WERI-Rb-1 (cell line): Measurements from ENCODE around the gene PARD3B.

ENCODE experiments used
- DNase-seq: peaks from one replicate; pipeline ENCODE4 v3.0.0-alpha.2; 2020
- H3K27ac ChIP-seq: fragments of 250-450 bp; sonication (Bioruptor Pico); 2 replicates; pipeline ENCODE4 v1.5.1; 2020; ENCODE audit warnings: mild to moderate bottlenecking, moderate library complexity
- H3K27me3 ChIP-seq: fragments of 250-450 bp; sonication (Bioruptor Pico); 2 replicates; pipeline ENCODE4 v1.5.1; 2021; ENCODE audit warnings: mild to moderate bottlenecking, low read depth, moderate library complexity; ENCODE audit not compliant: insufficient read depth, severe bottlenecking
- H3K36me3 ChIP-seq: fragments of 250-450 bp; sonication (Bioruptor Pico); 2 replicates; pipeline ENCODE4 v1.5.1; 2020; ENCODE audit warnings: mild to moderate bottlenecking, moderate library complexity
- H3K4me3 ChIP-seq: 2 replicates; pipeline ENCODE4 v1.5.1; 2011; ENCODE audit warnings: low read depth, mild to moderate bottlenecking, control low read depth, low read length
- H3K9me3 ChIP-seq: fragments of 250-450 bp; sonication (Bioruptor Pico); 2 replicates; pipeline ENCODE4 v1.5.1; 2021; ENCODE audit warnings: mild to moderate bottlenecking, moderate library complexity; ENCODE audit not compliant: severe bottlenecking
- TF ChIP-seq, protein P1 (sequence below): IDR thresholded peaks from 2 replicates; pipeline ENCODE4 v1.5.1; 2011; ENCODE audit warnings: low read depth, mild to moderate bottlenecking, control low read depth, inconsistent platforms, low read length

PARD3B gene

DNA sequence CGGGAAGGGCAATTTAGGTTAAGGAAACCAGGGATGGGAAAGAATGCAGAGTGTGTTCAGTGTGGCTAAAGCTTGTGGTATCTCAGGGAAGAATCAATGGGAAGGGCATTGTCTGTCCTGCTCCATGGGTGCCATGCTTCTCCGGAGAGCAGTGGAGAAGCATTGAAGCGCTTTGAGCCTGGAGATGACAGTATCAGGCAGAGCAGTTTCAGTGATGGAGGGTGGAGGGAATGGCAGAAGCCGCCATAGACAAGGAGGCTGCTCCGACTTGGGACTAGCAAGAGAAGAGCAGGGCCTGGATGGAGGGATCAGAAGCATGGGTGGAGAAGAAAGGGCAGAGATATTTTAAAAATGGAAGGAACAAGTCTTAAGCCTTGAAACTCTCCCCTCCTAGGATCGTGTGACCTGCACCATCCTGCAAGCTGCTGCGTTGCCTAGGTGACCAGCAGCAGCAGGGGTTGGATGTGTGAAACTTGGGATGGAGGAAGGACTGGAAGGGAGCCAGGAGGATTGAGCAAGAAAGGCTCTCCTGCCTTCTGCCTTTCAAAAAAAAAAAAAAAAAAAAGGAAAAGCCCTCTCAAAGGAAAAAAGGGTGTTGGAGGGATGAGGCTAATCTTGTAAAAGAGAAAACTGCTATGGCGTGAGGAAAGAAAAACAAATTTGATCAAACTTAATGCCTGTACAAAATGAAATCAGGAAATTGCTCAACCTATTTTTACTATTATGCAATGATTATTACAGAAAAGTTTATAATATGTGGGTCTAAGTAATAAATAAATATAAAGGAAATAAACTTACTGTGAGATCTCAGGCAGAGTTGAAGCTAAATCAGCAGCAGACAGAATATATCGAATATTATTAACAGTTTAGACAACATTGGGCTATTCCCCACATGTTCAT is 643.2 kb downstream of the PARD3B start:
- Histone ChIP-seq H3K27me3 (no peaks in the 10 kb centered on the region), H3K4me3 (no peak overlapping the region), H3K9me3 (no peaks in the 10 kb centered on the region), H3K27ac (no peak overlapping the region), H3K36me3 (no peaks in the 10 kb centered on the region)
- no peak for DNase-seq
- TF ChIP-seq, protein P1, sequence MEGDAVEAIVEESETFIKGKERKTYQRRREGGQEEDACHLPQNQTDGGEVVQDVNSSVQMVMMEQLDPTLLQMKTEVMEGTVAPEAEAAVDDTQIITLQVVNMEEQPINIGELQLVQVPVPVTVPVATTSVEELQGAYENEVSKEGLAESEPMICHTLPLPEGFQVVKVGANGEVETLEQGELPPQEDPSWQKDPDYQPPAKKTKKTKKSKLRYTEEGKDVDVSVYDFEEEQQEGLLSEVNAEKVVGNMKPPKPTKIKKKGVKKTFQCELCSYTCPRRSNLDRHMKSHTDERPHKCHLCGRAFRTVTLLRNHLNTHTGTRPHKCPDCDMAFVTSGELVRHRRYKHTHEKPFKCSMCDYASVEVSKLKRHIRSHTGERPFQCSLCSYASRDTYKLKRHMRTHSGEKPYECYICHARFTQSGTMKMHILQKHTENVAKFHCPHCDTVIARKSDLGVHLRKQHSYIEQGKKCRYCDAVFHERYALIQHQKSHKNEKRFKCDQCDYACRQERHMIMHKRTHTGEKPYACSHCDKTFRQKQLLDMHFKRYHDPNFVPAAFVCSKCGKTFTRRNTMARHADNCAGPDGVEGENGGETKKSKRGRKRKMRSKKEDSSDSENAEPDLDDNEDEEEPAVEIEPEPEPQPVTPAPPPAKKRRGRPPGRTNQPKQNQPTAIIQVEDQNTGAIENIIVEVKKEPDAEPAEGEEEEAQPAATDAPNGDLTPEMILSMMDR: no peak

DNA sequence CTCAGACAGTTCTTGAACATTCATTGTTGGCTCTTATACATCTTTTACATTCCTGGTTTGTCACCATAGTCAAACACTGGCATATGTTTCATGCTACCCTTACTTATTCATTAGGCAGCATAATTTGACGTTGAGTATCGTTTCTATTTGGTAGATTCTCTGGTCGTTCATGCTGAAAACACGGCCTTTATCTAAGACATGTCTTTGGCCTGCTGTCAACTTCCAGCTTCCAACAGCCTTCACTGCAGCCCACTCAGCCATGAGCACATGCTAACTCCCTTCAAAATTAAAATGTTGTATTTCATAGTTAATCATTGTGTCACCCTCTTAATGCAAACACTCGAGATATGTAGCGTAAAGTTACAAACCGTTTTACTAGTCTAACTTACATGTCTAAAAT is 644.0 kb downstream of the PARD3B start:
- no peaks in the 10 kb centered on the region for H3K9me3 ChIP-seq
- no peak for DNase-seq
- TF ChIP-seq, protein P1: no peak
- no peak overlapping the region for H3K4me3 ChIP-seq
- no peaks in the 10 kb centered on the region for H3K36me3 ChIP-seq
- H3K27me3 ChIP-seq: no peaks in the 10 kb centered on the region
- H3K27ac ChIP-seq: no peak overlapping the region

DNA sequence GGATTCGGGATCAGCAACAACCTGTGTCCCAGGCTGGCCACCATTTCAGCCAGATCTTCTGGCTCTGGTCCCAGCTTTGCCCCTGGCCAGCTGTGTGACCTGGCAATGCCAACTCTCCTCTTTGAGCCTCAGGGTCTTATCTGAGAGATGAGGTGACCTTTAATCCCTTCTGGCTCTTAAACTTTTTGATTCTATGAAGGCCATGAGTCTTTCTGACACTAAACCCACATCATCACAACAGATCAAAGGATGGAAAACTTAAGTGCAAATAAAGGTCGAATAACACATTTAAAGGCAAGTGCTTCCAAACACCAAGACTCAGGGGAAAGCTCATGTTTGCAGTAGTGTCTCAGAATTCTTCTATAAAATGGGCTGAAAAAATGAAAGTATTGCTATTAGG is 645.3 kb downstream of the PARD3B start:
- TF ChIP-seq, protein P1: no peak
- Histone ChIP-seq H3K4me3 (no peak overlapping the region), H3K9me3 (no peaks in the 10 kb centered on the region), H3K36me3 (no peaks in the 10 kb centered on the region), H3K27me3 (no peaks in the 10 kb centered on the region), H3K27ac (no peak overlapping the region)
- no peak for DNase-seq

DNA sequence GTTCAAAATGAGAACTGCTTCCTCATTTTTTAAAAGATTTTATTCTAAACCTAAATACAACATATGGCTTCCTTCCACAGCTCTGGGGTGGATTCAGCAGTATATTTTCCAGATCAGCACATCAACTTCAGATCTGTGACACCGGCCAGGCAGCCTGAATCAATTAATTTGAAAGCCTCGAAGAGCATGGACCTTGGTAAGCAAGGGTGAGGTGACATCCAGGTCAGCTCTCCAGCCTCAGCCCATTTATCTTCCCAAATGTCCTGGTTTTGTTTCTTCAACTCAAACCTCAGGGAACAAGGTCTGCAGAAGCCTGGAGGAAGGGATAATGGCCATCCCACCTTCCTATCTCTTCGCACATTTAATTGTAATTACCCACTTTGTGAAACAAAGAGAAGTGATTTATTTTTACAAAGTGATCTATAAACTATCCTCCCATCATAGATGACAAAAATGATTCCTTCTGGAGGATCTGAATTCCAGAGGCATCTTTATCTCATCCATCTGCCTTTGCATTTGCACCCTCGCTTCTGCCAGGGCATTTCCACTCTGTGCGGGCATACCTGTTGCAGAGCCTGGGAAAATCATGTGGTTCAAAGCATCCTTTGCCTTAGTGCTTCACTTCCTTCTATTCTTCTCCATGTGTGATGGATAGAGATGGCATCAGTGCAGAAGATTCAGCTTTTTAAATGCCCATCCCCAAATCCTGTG is 648.0 kb downstream of the PARD3B start:
- peak; percentile 64 for DNase-seq
- Histone ChIP-seq H3K27me3 (no peaks in the 10 kb centered on the region), H3K9me3 (no peaks in the 10 kb centered on the region), H3K27ac (no peak overlapping the region), H3K36me3 (no peaks in the 10 kb centered on the region), H3K4me3 (no peak overlapping the region)
- TF ChIP-seq, protein P1: no peak

DNA sequence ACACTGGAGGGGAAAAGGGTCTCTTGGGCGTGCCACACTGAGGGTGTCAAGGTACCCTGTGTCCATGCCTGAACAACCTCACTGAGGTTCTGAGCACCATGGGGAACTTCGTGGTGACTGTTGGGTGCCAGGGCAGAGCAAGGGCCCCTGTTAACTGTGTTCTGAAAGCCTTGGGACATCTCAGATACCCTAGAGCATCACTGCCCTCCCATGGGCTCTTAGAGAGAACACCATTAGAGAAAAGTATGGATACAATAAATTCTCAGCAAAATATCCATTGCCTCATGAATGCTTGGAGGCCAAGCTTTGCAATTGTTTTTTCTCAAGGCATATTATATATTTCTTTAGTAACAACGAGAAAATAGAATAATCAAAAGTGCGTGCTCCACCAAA is 648.6 kb downstream of the PARD3B start:
- H3K27me3 ChIP-seq: no peaks in the 10 kb centered on the region
- DNase-seq: no peak
- TF ChIP-seq, protein P1: no peak
- no peaks in the 10 kb centered on the region for H3K36me3 ChIP-seq
- H3K27ac ChIP-seq: no peak overlapping the region
- H3K9me3 ChIP-seq: no peaks in the 10 kb centered on the region
- no peak overlapping the region for H3K4me3 ChIP-seq
